HG03460 (cell line): Measurements from ENCODE around the gene SYCP2.
A peak's percentile ranks its signal among the peaks of the same experiment; 100 is the strongest.

ENCODE experiments used
- ATAC-seq: cut with Tn5 transposase; IDR thresholded peaks from one replicate; pipeline ENCODE4 v1.9.1; 2021; ENCODE audit not compliant: unreplicated experiment

The SYCP2 gene

DNA sequence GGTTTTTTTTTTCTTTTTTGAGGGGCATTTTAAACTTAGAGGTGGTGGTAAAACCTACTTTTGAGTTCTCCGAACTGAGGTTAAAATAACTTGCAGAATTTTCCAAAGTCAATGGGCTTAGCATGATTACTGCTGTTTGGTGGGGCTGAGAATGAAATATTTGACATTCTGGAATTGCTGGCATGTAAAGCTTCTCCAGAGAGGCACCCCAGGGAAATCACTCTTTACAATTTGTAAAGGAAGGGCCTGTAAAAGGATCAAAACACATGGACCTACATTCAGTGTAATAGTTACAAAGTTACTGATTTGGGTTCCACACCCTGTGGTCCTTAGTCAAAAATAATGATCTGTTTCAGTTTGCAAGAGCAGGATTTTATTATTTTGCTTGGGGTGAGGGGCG is 12.3 kb upstream of the SYCP2 start:
- no peak for ATAC-seq

DNA sequence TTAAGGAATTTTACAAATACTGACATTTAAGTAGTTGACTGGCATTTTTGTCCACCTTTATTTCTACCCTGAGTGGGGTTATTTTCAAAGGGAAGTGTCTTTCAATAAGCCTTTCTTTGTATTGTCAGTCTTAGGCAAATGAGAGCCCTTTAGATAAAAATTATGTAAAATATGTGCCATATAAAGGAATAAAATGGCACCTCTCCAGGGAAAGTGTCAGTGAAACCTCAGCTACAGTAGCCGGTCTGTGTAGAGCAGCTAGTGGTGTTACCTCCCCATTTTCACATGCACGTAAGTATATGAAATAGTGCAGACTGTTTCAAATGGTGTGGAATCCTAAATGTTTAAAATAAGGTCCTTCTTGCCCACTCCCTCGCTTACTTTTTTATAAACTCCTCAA is 11.7 kb upstream of the SYCP2 start:
- no peak for ATAC-seq

DNA sequence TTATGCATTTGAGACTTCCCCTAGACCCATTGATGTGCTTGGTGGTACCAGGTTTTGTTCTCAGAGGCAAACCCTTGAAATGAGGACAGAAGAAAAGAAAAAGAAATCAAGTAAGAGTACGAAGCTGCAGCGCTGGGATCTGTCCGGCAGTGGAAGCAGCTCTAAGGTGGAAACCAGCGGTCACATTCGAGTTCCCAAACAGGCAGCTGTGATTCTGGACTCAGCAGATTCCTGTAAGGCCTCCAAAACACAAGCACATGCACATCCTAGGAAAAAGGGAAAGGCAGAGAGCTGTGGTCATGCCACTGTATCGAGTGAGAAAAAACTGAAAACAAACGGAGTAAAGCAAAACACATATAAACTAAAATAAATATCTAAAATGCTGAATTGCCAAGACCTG is 11.3 kb upstream of the SYCP2 start:
- ATAC-seq: no peak

DNA sequence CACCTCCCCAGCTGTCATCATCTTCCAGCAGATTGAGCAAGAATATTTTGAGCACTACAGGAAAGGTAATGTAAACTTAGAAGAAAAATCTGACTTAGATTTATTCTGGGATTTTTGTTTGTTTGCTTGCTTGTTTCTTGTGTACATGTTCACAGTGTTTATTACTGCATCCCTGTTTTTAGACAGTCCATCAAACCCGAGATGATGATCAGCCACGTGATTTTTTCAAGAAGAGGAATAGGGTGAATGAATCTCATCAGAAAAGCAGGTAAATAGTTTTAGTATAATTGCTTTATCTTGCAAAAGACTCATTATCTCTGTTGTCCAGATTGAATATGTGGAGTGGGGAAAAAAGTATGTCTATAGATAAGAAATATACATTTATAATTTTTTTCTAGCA is 8.8 kb upstream of the SYCP2 start:
- no peak for ATAC-seq

DNA sequence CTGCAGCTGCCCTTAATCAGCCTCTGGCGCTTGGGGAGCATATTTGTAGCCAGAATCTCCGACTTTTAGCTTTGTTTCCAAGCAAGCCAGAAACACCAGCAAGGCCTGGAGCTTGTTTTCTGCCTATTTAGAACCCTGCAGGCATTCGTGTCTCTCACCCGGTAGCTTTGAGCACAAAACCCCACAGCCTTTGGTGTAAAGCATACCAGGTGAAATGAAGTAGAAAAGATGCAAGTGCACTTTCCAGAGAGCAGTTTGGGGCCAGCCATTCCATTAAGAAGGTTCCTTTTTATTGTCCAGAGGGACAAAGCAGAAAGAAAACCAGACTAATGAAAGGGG is 7.5 kb upstream of the SYCP2 start:
- ATAC-seq: no peak

DNA sequence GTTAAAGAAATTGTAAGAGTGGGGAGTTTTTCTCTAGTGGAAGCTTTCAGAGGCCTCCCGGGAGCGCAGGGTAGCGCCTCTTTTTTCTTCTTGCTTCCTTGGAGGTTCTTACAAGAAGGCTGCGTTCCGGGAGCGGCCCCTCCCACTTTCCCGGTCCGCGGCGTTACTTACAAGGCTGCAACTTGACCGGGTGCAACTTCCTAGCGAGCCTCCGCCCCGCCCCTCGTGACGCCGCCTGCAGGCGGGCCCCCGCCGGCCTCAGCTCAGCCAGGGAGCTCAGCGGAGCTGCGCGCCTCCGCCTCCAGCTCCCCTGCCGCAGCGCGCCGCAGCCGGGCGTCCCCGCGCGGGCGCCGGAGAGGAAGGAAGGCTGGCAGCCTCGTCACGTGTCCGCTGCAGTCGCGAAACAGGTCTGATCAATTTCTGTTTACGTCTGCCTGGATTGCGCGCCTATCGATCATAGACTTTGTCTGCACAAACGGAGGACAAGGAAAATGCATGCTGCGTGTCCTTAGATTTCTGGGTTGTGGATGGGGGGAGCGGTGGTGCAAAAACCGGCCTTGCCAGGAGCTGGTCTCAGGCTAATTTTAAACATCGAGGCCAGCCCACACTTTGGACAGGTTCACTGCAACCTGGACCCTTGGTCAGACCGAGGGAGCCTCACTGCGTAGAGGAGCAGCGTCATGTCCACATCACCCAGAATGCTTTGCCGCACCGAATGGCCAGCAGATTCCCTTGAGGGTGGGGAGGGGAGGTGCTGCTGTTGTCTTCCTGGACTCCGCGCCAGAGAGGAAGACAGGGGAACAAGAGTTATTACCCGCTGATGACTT is 6.9 kb upstream of the SYCP2 start, which contains the start of the genes FAM217B and PPP1R3D:
FAM217B (plus strand) TSS at position 261 of the 827 bp plus-strand sequence. CDS start 3,555 bp downstream, outside the sequence.
PPP1R3D (minus strand) TSS at position 177 of the 827 bp plus-strand sequence. CDS start 374 bp downstream, outside the sequence.
- ATAC-seq: peak; percentile 89

DNA sequence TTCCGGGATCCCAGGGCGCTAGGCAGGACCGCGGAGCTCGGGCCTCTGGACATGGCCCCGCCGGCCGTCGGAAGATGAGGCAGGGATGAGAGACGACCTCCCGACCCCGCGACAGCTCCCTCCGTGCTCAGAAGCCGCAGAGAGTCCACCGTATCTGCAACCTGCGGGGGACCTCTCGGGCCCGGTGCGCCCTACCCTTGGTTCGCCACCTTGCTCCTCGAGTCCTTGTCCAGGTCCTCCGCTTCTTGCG is 6.4 kb upstream of the SYCP2 start:
- peak; percentile 30 for ATAC-seq

DNA sequence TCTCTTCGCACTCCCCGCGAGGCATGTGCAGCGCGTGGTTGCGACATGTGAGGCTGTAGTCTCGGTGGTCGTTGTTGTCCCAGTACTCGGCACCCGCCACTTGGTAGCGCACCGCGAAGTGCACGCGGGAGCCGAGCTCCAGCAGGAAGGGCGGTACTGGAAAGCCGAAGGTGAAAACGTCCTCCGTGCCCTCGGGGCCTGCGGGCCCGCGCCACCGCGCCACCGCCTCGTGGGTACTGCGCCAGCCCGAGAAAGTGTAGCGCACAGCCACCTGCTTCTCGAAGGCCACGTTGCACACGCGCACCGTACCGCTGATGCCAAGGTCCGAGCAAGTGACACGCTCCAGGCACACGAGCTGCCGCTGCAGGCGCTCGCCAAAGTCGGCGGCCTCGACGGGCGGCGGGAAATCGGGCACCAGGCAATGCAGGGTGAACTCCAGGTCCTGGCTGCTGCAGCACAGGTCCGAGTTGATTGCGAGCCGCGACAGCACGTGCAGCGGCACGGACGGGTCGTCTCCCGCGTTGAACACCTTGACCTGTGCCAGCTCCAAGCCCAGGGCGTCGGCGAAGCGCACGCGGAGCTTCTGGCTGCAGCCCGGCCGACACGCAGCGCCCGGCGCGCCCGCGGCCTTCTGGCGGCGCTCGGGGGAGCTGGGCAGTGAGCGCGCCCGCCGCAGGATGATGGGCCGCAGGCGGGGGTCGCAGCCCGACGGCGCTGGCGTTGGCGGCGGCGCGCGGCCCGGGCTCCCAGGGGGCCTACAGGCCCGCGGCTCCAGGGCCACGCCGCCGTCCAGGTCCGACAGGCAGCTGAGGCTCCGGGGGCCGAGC is 5.8 kb upstream of the SYCP2 start:
- ATAC-seq: no peak

DNA sequence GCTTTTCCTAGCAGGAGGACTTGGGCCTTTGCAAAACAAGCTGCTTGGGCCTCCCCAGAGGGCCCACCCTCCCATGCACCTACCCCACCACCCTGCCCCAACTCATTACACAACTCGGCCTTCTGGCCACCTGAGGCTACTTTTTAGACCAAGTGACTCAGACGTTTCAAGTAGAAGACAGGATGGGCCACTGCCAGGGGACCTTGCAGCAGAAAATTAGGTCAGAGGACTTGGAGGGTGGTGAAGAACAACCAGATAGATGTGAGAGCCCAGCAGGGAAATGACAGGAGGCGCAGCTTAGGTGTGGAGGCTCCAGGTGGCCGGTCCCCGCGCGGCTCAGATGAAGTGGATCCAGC is 5.2 kb upstream of the SYCP2 start:
- ATAC-seq: no peak

DNA sequence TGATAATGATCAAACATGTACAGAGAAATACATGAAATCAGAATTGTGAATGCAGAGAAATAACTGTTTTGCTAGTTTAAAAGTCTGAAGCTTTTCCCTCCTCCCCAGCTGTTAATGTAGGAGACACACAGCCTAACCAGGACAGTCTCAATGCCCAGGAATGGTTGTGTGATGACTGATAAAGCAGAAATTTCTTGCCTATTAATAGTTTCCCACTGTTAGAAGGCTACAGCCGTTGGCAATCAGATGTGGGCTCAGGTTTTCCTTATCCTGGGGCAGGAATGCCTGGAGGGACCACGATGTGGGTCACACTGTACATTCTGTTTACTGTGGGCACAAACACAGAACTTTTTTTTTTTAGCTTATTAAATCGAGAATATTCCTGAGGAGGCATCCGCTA is 4.8 kb upstream of the SYCP2 start:
- no peak for ATAC-seq

DNA sequence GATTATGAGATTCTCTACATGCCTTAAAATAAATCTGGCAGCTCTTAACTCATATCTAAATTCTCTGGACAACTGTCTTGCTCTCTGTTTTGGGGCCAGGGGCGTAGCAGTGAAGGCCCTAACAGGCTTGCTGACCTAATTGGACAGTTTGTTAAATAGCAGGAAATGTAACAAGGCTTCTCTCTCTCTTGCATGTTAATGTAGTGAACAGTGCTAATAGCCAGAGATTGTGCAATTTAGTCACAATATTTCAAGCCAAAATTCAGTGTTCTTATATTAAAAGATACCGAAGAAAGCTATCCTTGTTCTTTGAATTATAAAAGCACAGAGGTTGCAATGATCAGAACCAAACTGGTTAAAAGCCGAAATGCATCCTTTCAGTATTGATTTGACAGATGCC is 3.7 kb upstream of the SYCP2 start:
- no peak for ATAC-seq

DNA sequence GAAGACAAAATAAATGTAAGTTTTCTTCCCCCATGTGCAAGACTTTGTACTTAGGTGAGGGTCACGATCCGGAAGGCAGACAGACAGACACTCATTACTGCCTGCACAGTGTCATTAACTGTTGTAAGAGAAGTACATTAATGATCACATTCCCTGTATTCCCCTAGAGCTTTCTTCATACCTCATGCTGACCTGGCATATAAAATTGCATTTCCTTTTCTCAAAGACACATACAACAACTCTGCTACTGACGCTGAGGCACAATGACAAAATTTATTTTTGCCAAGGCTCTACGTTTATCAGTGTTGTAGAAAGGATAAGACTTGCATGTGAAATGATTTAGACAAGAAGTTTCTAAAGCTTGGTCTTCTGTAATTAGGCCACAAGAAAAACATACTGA is 3.0 kb upstream of the SYCP2 start:
- no peak for ATAC-seq

DNA sequence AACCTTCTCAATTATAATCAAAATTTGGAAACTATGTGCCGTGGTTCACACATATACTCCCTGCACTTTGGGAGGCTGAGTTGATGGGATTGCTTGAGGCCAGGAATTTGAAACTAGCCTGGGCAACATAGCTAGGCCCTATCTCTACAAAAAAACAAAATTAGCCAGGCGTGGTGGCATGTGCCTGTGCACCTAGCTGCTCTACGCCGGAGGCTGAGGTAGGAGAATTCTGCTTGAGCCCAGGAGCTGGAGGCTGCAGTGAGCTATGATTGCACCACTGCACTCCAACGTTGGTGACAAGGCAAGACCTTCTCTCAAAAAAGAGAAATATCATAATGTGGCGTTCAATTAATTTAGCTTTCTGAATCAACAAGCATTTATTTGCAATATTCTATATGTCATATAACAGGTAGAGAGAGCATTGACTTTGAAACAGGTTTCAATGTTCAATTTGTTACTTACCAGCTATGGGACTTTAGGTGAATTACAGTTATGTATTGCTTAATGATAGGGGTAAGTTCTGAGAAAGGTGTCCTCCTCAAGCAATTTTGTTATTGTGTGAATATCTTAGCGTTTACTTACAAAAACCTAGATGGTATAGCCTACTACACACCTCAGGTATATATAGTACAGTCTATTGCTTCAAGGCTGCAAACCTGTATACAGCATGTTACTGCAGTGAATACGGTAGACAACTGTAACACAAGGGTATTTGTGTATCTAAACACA is 2.2 kb upstream of the SYCP2 start:
- ATAC-seq: no peak

DNA sequence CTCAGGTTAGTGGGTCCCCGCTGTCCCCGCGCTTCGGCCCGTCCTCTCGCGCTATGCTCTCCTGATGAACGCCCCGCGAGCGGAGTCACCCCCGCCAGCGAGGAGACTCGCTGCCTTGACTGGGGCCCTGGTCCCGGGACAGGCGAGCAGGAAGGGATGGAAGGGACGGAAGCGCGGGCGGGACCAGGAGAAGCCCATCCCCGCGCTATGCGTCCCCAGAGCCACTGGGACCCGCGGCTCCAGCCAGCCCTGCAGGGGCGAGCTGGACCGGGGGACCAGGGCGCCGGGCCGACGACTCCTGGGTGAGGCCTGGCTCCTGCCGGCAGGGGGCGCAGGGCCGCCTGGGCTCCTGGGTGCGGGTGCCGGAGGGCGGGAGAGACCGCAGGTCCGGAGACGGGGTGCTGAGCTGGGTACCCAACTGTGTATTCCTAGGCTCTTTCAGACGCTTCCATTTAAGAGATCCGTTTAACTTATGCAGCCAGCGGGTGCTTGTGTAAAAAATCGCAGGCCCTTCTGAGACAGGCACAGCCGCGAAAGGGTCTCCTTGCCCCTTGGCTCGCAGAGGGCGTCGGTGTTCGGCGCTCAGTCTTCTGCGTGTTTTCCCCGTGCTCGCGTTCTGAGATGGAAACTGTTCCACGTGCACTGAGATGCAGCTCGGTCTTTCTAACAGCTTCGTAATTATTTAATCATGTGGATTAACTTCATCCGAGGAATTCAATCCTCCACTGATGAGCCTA is 580 bp upstream of the SYCP2 start:
- ATAC-seq: peak; percentile 82

DNA sequence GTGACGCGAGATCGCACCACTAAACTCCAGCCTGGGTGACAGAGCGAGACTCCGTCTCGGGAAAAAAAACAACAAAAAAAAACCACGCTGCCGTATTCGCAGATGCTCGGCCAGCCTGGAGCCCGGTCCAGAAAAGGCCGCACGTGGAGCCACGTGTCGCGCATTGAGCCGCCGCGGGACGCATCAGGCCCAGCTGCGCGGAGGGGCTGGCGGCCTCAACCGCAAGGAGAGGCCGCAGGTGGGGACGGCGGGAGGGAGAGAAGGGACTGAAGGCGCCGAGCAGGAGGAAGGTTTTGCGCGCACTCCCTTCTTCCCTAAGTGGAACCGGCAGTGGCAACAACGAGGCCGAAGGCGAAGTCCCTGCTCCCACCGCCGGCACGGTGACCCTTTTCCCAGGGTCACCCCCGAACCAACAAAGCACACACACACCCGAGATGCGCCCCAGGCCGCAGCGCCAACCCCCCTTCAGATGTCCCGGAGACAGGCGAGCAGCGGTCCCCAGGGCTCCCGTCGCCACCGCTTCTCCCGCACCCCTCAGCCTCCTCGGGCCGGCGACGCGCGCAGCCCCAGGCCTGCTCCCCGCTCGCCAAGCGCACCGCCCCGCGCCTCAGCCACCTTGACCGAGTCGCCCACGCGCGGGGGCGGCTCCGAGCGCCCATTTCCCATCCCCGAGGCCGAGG is 681 bp downstream of the SYCP2 start:
- no peak for ATAC-seq

DNA sequence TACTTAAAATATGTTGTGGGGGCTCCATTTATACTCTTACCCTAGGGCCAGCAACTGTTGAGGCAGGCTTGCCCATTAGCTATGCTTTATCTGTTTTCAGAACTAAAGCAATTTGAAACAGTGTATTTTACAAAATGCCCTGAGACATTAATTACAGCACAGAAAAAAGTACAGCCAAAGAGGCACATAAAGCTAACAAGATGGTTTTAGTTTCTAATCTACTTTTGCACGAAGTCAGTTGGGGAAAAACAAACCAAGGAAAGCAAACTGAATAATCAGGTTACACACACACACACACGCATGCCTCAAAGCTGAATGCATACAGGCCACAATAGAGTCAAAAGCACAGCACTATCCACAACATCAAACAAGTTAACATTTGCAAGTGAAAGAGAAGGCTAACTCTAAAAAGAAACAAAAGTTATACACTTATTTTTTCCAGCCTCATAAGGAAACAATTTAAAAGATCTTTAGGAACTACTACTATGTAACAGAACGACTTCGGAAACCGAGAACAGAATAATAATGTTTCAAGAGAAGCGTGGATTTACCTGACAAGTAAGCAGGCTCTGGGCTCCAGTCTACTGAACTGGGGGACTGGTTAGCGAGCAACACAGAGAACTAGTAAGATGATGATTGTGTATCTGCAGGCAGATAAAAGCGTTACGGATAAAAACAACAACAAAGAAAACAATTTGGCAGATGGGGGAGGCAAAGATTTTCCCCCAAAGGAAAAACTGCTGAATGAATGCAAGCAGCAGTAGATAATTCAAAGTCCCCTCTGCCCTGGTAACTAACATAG is 1.7 kb downstream of the SYCP2 start:
- no peak for ATAC-seq

DNA sequence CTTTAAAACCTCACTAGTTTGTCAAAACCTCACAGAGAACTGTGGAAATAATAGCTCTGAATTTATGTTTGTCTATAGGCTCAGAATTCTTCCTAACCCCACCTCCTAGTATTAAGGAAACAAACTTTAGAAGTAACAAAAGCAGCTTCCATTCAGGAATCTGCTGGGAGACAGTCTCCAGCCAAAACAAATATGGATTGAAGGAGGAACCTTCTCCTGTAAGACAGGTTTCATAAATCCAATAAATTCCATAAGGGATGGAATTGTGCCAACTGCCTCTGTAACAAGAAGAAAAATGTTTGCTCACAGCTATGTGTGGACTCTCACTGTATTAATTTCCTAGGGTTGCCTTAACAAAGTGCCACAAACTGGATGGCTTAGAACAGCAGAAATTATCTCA is 7.5 kb downstream of the SYCP2 start:
- ATAC-seq: no peak

DNA sequence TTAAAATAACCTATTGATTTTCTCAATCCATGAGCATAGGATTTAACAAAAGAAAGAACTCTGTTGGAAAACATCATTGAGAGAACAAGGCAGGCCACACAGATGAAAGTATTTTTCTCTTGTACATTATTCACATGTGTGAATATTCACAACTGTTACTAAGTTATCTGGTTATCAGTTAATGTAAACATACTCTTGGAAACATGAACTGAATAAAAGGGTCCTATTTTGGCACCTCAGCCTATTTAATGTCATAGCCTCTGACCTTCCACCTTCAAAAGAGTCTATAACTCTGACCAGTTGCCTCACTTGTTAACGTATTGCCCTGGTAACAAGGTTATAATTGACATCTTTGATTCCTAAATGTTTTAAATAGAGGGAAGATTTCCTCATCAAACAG is 8.1 kb downstream of the SYCP2 start:
- ATAC-seq: no peak

DNA sequence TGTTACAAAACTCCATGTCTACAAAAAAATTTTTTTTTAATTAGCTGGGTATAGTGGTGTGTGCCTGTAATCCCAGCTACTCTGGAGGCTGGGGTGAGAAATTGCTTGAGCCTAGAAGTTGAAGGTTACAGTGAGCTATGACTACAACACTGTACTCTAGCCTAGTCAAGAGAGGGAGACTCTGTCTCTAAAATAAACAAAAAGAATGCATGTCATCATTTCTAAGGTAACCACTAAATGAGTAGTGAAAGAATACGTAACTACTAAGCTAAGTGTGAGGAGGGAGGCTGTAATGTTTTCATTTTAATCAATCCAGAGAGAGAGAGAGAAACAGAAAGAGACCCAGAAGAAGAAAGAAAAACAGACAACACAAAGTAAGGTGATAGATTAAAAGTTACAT is 9.9 kb downstream of the SYCP2 start:
- ATAC-seq: no peak

DNA sequence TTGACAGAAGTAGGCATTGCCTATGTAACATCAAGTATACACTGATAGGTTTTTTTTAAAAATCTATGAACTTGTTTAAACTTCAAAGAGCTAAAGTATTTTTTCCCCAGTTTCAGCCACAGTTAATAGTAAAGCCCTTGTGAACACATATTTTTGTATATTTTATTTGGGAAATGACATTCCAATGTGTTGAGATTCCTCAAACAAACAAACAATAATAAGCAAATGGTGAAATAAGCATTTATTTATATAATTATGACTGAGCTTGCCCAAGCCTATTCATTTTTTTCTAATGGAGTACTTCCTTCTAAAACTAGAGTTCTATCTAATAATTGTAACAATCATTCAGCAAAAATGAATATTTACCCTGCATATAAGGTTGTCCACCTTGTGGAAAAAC is 12.5 kb downstream of the SYCP2 start:
- no peak for ATAC-seq
